MM.1S (cell line): ENCODE results near the gene TUBB2B.

Experiments
- DNase-seq: peaks from one replicate; pipeline ENCODE4 v3.0.0-alpha.2; 2015
- H2AFZ ChIP-seq: fragments of 300-600 bp; sonication (generic); 2 replicates; pipeline ENCODE4 v1.6.0; 2016; ENCODE audit warnings: antibody characterized with exemption, low read length
- H3F3A ChIP-seq: fragments of 300-600 bp; sonication (generic); 2 replicates; pipeline ENCODE4 v1.6.1; 2016; ENCODE audit warnings: mild to moderate bottlenecking, antibody characterized with exemption, low read length, moderate library complexity, mixed read lengths; ENCODE audit not compliant: insufficient read depth
- H3K27ac ChIP-seq: fragments of 300-600 bp; sonication (generic); 2 replicates; pipeline ENCODE4 v1.5.1; 2016; ENCODE audit warnings: mild to moderate bottlenecking, low read length
- H3K27me3 ChIP-seq: fragments of 300-600 bp; sonication (generic); replicated peaks from 2 replicates; pipeline ENCODE4 v1.6.0; 2016; ENCODE audit warnings: low read length; ENCODE audit not compliant: insufficient read depth
- H3K36me3 ChIP-seq: fragments of 300-600 bp; sonication (generic); replicated peaks from 2 replicates; pipeline ENCODE4 v1.6.1; 2016; ENCODE audit warnings: mild to moderate bottlenecking, low read length, mixed read lengths; ENCODE audit not compliant: insufficient read depth
- H3K4me1 ChIP-seq: fragments of 300-600 bp; sonication (generic); 2 replicates; pipeline ENCODE4 v1.6.1; 2016; ENCODE audit warnings: low read length, mixed read lengths
- H3K4me2 ChIP-seq: fragments of 300-600 bp; sonication (generic); 2 replicates; pipeline ENCODE4 v1.6.0; 2016; ENCODE audit warnings: low read depth, low read length
- H3K4me3 ChIP-seq: fragments of 300-600 bp; sonication (generic); 2 replicates; pipeline ENCODE4 v1.5.1; 2016; ENCODE audit warnings: low read length, mixed read lengths
- H3K79me2 ChIP-seq: fragments of 300-600 bp; sonication (generic); 2 replicates; pipeline ENCODE4 v1.6.1; 2016; ENCODE audit warnings: mixed run types, low read length, mixed read lengths
- H3K9ac ChIP-seq: fragments of 300-600 bp; sonication (generic); 2 replicates; pipeline ENCODE4 v1.6.1; 2016; ENCODE audit warnings: low read length, mixed read lengths
- H3K9me2 ChIP-seq: fragments of 300-600 bp; sonication (generic); replicated peaks from 2 replicates; pipeline ENCODE4 v1.6.1; 2016; ENCODE audit warnings: mild to moderate bottlenecking, low read length, mixed read lengths; ENCODE audit not compliant: insufficient read depth
- H3K9me3 ChIP-seq: fragments of 300-600 bp; sonication (generic); replicated peaks from 2 replicates; pipeline ENCODE4 v1.6.1; 2016; ENCODE audit warnings: mild to moderate bottlenecking, low read length, mixed read lengths; ENCODE audit not compliant: insufficient read depth
- H4K20me1 ChIP-seq: fragments of 300-600 bp; sonication (generic); 2 replicates; pipeline ENCODE4 v1.6.1; 2016; ENCODE audit warnings: mild to moderate bottlenecking, low read length, moderate library complexity, mixed read lengths; ENCODE audit not compliant: insufficient read depth
- CTCF ChIP-seq: fragments of 300-600 bp; sonication (generic); IDR thresholded peaks from 2 replicates; pipeline ENCODE4 v1.5.1; 2016; ENCODE audit warnings: antibody characterized with exemption, low read length, mixed read lengths
- EZH2 ChIP-seq: fragments of 300-600 bp; sonication (generic); optimal IDR thresholded peaks from 2 replicates; pipeline ENCODE3; 2017; ENCODE audit warnings: low read depth, mild to moderate bottlenecking, antibody characterized with exemption, low read length, mixed read lengths
- EZH2phosphoT487 ChIP-seq: fragments of 300-600 bp; sonication (generic); IDR thresholded peaks from 2 replicates; pipeline ENCODE4 v1.6.1; 2018; ENCODE audit warnings: antibody characterized with exemption, low read length

TUBB2B gene

GRCh38 chr6:3213334-3213695 lies 14.1 kb downstream of the TUBB2B start:
- Histone ChIP-seq H3K79me2 (no peaks in the 10 kb centered on the region), H3K4me1 (no peaks in the 10 kb centered on the region), H2AFZ (no peak overlapping the region), H3K9me2 (no peaks in the 10 kb centered on the region), H3K4me2 (no peak overlapping the region), H3K27ac (no peak overlapping the region), H3K9ac (no peak overlapping the region), H3F3A (no peaks in the 10 kb centered on the region), H3K36me3 (no peaks in the 10 kb centered on the region), H3K4me3 (no peak overlapping the region), H4K20me1 (no peaks in the 10 kb centered on the region), H3K9me3 (no peaks in the 10 kb centered on the region), H3K27me3 (no peaks in the 10 kb centered on the region)
- no peak for TF ChIP-seq EZH2
- TF ChIP-seq CTCF, result no peak
- TF ChIP-seq EZH2phosphoT487, result no peak
- no peak for DNase-seq

GRCh38 chr6:3212261-3212660 lies 15.2 kb downstream of the TUBB2B start:
- H2AFZ ChIP-seq, result no peak overlapping the region
- H3K9me2 ChIP-seq, result no peaks in the 10 kb centered on the region
- no peaks in the 10 kb centered on the region for H3K79me2 ChIP-seq
- no peaks in the 10 kb centered on the region for H3K27me3 ChIP-seq
- no peak for DNase-seq
- H4K20me1 ChIP-seq, result no peaks in the 10 kb centered on the region
- TF ChIP-seq EZH2phosphoT487, result no peak
- no peak for TF ChIP-seq EZH2
- no peak for TF ChIP-seq CTCF
- no peaks in the 10 kb centered on the region for H3K36me3 ChIP-seq
- H3K4me2 ChIP-seq, result no peak overlapping the region
- H3F3A ChIP-seq, result no peaks in the 10 kb centered on the region
- no peaks in the 10 kb centered on the region for H3K9me3 ChIP-seq
- H3K4me1 ChIP-seq, result no peaks in the 10 kb centered on the region
- H3K4me3 ChIP-seq, result no peak overlapping the region
- no peak overlapping the region for H3K27ac ChIP-seq
- H3K9ac ChIP-seq, result no peak overlapping the region

GRCh38 chr6:3211681-3212080 lies 15.8 kb downstream of the TUBB2B start:
- Histone ChIP-seq H3K4me3 (no peak overlapping the region), H3F3A (no peaks in the 10 kb centered on the region), H3K36me3 (no peaks in the 10 kb centered on the region), H3K79me2 (no peaks in the 10 kb centered on the region), H3K27ac (no peak overlapping the region), H3K9me2 (no peaks in the 10 kb centered on the region), H4K20me1 (no peaks in the 10 kb centered on the region), H3K9me3 (no peaks in the 10 kb centered on the region), H3K4me1 (no peaks in the 10 kb centered on the region), H3K9ac (no peak overlapping the region), H2AFZ (no peak overlapping the region), H3K27me3 (no peaks in the 10 kb centered on the region), H3K4me2 (no peak overlapping the region)
- TF ChIP-seq CTCF (no peak), EZH2phosphoT487 (no peak), EZH2 (no peak)
- no peak for DNase-seq
